Neural progenitor cell (in vitro differentiated cells): ENCODE measurements around the gene PCDHGA4. TPM values are rescaled to one million over a fixed set of nuclear protein-coding genes. Genes with fewer than 3 reads are reported as not detected.

Source experiments
- DNase-seq: peaks from one replicate; pipeline ENCODE4 v3.0.0-alpha.2; 2016; ENCODE audit warnings: low spot score
- H2AFZ ChIP-seq: fragments of 200-600 bp; sonication (generic); replicated peaks from 2 replicates; pipeline ENCODE4 v1.6.1; 2016; ENCODE audit warnings: antibody characterized with exemption
- H3F3A ChIP-seq: fragments of 200-600 bp; sonication (generic); 2 replicates; pipeline ENCODE4 v1.6.1; 2016; ENCODE audit warnings: antibody characterized with exemption, low read depth
- H3K27ac ChIP-seq: fragments of 200-600 bp; sonication (generic); 2 replicates; pipeline ENCODE4 v1.5.1; 2016; ENCODE audit warnings: mild to moderate bottlenecking
- H3K27me3 ChIP-seq: fragments of 200-600 bp; sonication (generic); 2 replicates; pipeline ENCODE4 v1.6.1; 2016; ENCODE audit warnings: mild to moderate bottlenecking, moderate library complexity
- H3K36me3 ChIP-seq: fragments of 200-600 bp; sonication (generic); 2 replicates; pipeline ENCODE4 v1.5.1; 2016
- H3K4me1 ChIP-seq: fragments of 200-600 bp; sonication (generic); 2 replicates; pipeline ENCODE4 v1.6.1; 2016; ENCODE audit warnings: mixed run types
- H3K4me2 ChIP-seq: fragments of 200-600 bp; sonication (generic); 2 replicates; pipeline ENCODE4 v1.6.1; 2016
- H3K4me3 ChIP-seq: fragments of 200-600 bp; sonication (generic); 2 replicates; pipeline ENCODE4 v1.5.1; 2016
- H3K79me2 ChIP-seq: fragments of 200-600 bp; sonication (generic); 2 replicates; pipeline ENCODE4 v1.6.1; 2016; ENCODE audit warnings: low read depth
- H3K9ac ChIP-seq: fragments of 200-600 bp; sonication (generic); 2 replicates; pipeline ENCODE4 v1.6.1; 2016
- H3K9me3 ChIP-seq: fragments of 200-600 bp; sonication (generic); 2 replicates; pipeline ENCODE4 v1.5.1; 2016; ENCODE audit warnings: low read depth
- H4K20me1 ChIP-seq: fragments of 200-600 bp; sonication (generic); 2 replicates; pipeline ENCODE4 v1.6.1; 2016; ENCODE audit warnings: low read depth
- H3K27ac Mint-ChIP-seq: 3 replicates; pipeline ENCODE4 v1.8.0; 2021; ENCODE audit warnings: mixed read lengths
- H3K27me3 Mint-ChIP-seq: 2 replicates; pipeline ENCODE4 v1.8.0; 2022; ENCODE audit warnings: low read depth, mild to moderate bottlenecking, inconsistent platforms, moderate library complexity, mixed read lengths; ENCODE audit not compliant: insufficient read depth
- H3K36me3 Mint-ChIP-seq: 3 replicates; pipeline ENCODE4 v1.8.0; 2021; ENCODE audit warnings: mixed read lengths
- H3K4me1 Mint-ChIP-seq: 3 replicates; pipeline ENCODE4 v1.8.0; 2021; ENCODE audit warnings: mixed read lengths
- H3K4me3 Mint-ChIP-seq: 3 replicates; pipeline ENCODE4 v1.8.0; 2021; ENCODE audit warnings: mild to moderate bottlenecking, moderate library complexity, mixed read lengths
- H3K9me3 Mint-ChIP-seq: 3 replicates; pipeline ENCODE4 v1.8.0; 2020; ENCODE audit warnings: mixed read lengths
- CTCF ChIP-seq: fragments of 200-600 bp; sonication (generic); IDR thresholded peaks from 2 replicates; pipeline ENCODE4 v1.5.1; 2017; ENCODE audit warnings: antibody characterized with exemption, mild to moderate bottlenecking
- EZH2 ChIP-seq: fragments of 200-600 bp; sonication (generic); IDR thresholded peaks from 2 replicates; pipeline ENCODE4 v1.6.1; 2017; ENCODE audit warnings: antibody characterized with exemption, mild to moderate bottlenecking, moderate library complexity
- EZH2phosphoT487 ChIP-seq: fragments of 200-600 bp; sonication (generic); IDR thresholded peaks from 2 replicates; pipeline ENCODE4 v1.6.1; 2017; ENCODE audit warnings: antibody characterized with exemption
- total RNA-seq: library from RNA; depleted of rRNA; stranded (reverse); fragments of >200 nt; gene quantifications from 2 replicates; pipeline ENCODE4 v1.2.3, GENCODE V29; 2015; ENCODE audit warnings: low replicate concordance

Gene PCDHGA4
- total RNA-seq, 1 donor from 2014 or later, result 2.4 TPM

GRCh38 chr5:141363952-141364660, 9.3 kb downstream of the PCDHGA4 start, which contains the start of gene PCDHGA5:
Gene PCDHGA5, plus strand, starts transcription at chr5:141364162. Its CDS starts 169 bp downstream, at chr5:141364331.
- Histone ChIP-seq H2AFZ (no peak within 1 kb of the TSS), H3K4me2 (no peak within 1 kb of the TSS), H3F3A (no peaks in the 10 kb centered on the region), H3K27me3 (no peaks in the 10 kb centered on the region), H3K4me3 (no peak within 1 kb of the TSS), H4K20me1 (no peaks in the 10 kb centered on the region), H3K9me3 (peaks cover 13% of the 10 kb centered on the region), H3K9ac (no peak within 1 kb of the TSS), H3K79me2 (no peaks in the 10 kb centered on the region), H3K36me3 (no peaks in the 10 kb centered on the region), H3K4me1 (no peaks in the 10 kb centered on the region), H3K27ac (no peak within 1 kb of the TSS)
- H3K9me3 Mint-ChIP-seq, result peaks cover 65% of the 10 kb centered on the region
- peaks cover 4% of the 10 kb centered on the region for H3K36me3 Mint-ChIP-seq
- no peak within 1 kb of the TSS for H3K27ac Mint-ChIP-seq
- H3K4me3 Mint-ChIP-seq, result no peak within 1 kb of the TSS
- H3K4me1 Mint-ChIP-seq, result no peaks in the 10 kb centered on the region
- H3K27me3 Mint-ChIP-seq, result peaks cover 4% of the 10 kb centered on the region
- DNase-seq, result no peak
- no peak for TF ChIP-seq EZH2

GRCh38 chr5:141366016-141366896, 11.4 kb downstream of the PCDHGA4 start:
- Histone ChIP-seq H2AFZ (no peak overlapping the region), H3K27me3 (no peaks in the 10 kb centered on the region), H4K20me1 (no peaks in the 10 kb centered on the region), H3K79me2 (no peaks in the 10 kb centered on the region), H3K4me3 (no peak overlapping the region), H3K9me3 (no peaks in the 10 kb centered on the region), H3K9ac (no peak overlapping the region), H3K27ac (no peak overlapping the region), H3F3A (no peaks in the 10 kb centered on the region), H3K4me1 (no peaks in the 10 kb centered on the region), H3K4me2 (no peak overlapping the region), H3K36me3 (no peaks in the 10 kb centered on the region)
- no peak overlapping the region for H3K27ac Mint-ChIP-seq
- H3K9me3 Mint-ChIP-seq, result peaks cover 64% of the 10 kb centered on the region
- H3K4me1 Mint-ChIP-seq, result no peaks in the 10 kb centered on the region
- peaks cover 4% of the 10 kb centered on the region for H3K27me3 Mint-ChIP-seq
- DNase-seq, result no peak
- no peak overlapping the region for H3K4me3 Mint-ChIP-seq
- no peak for TF ChIP-seq CTCF
- no peak for TF ChIP-seq EZH2phosphoT487
- TF ChIP-seq EZH2, result no peak
- H3K36me3 Mint-ChIP-seq, result peaks cover 2% of the 10 kb centered on the region

- no peak within 1 kb of the TSS for H3K27ac ChIP-seq
- no peaks in the 10 kb centered on the region for H3K4me1 ChIP-seq
- peaks cover 55% of the 10 kb centered on the region for H3K9me3 Mint-ChIP-seq
- no peak within 1 kb of the TSS for H3K27ac Mint-ChIP-seq
- peaks cover 4% of the 10 kb centered on the region for H3K36me3 Mint-ChIP-seq
- H3K9ac ChIP-seq, result no peak within 1 kb of the TSS
- H3K4me3 Mint-ChIP-seq, result no peak within 1 kb of the TSS
- H3K4me2 ChIP-seq, result no peak within 1 kb of the TSS
- H2AFZ ChIP-seq, result no peak within 1 kb of the TSS
- no peaks in the 10 kb centered on the region for H3F3A ChIP-seq
- no peaks in the 10 kb centered on the region for H4K20me1 ChIP-seq
- no peaks in the 10 kb centered on the region for H3K36me3 ChIP-seq
- no peaks in the 10 kb centered on the region for H3K27me3 ChIP-seq
- H3K27me3 Mint-ChIP-seq, result peaks cover 8% of the 10 kb centered on the region
- no peak for DNase-seq
- H3K4me3 ChIP-seq, result no peak within 1 kb of the TSS
- H3K9me3 ChIP-seq, result peaks cover 3% of the 10 kb centered on the region
- no peak for TF ChIP-seq EZH2phosphoT487
- TF ChIP-seq CTCF, result no peak
- no peak for TF ChIP-seq EZH2
- no peaks in the 10 kb centered on the region for H3K4me1 Mint-ChIP-seq
- no peaks in the 10 kb centered on the region for H3K79me2 ChIP-seq
These were observed 15.4 kb downstream of the PCDHGA4 start, which contains the start of gene PCDHGB3 for GRCh38 chr5:141369994-141370848. Gene PCDHGB3, plus strand, starts transcription at chr5:141370242. Its CDS starts 153 bp downstream, at chr5:141370395.
